GM12878 (cell line): Measurements from ENCODE around the gene BMERB1. TPM values are rescaled to one million over a fixed set of nuclear protein-coding genes. Genes with fewer than 3 reads are reported as not detected.

Experiments
- ATAC-seq: fragments of 200-7000 bp; cut with Tn5 transposase; 3 replicates; pipeline ENCODE4 v1.9.1; 2020; ENCODE audit warnings: mild to moderate bottlenecking, moderate library complexity
- BruUV-seq: library from RNA; stranded (reverse); fragments of 400-500 nt; replicated peaks from 2 replicates; lab custom pipeline; 2021; lab: Mats Ljungman, UMichigan
- CTCF ChIA-PET: fragments of 300-600 bp; sonication (Branson Sonifier 250); formaldehyde crosslinking; extraction: SDS; loops from one replicate; lab custom pipeline; 2021; ENCODE audit warnings: inconsistent platforms; lab: Yijun Ruan, JAX
- POLR2A ChIA-PET: fragments of 350-600 bp; formaldehyde crosslinking; extraction: SDS; loops from one replicate; lab custom pipeline; 2021; ENCODE audit warnings: inconsistent platforms; lab: Charles Lee
- RAD21 ChIA-PET: fragments of 300-600 bp; sonication (Branson Sonifier 250); formaldehyde crosslinking; loops from one replicate; lab custom pipeline; 2023; ENCODE audit warnings: antibody characterized with exemption; ENCODE audit not compliant: unreplicated experiment; lab: Charles Lee
- SMC1A ChIA-PET: fragments of 300-600 bp; sonication (Branson Sonifier 250); formaldehyde crosslinking; loops from one replicate; lab custom pipeline; 2023; ENCODE audit not compliant: unreplicated experiment, uncharacterized antibody; lab: Charles Lee
- DNase-seq: peaks from one replicate; pipeline ENCODE4 v3.0.0-alpha.2; 2011; ENCODE audit warnings: low read depth, low spot score
- FAIRE-seq: peaks from 3 replicates; lab custom pipeline; 2011; peaks lifted over from hg19 to GRCh38; lab: Jason Lieb, UNC
- H2AFZ ChIP-seq: 2 replicates; pipeline ENCODE4 v1.6.0; 2011; ENCODE audit warnings: low read depth, low read length, control low read depth; ENCODE audit not compliant: control insufficient read depth
- H3K27ac ChIP-seq: 2 replicates; pipeline ENCODE4 v1.5.1; 2011; ENCODE audit warnings: control low read depth; ENCODE audit not compliant: control insufficient read depth, insufficient read depth
- H3K27me3 ChIP-seq, 2 experiments: replicated peaks in 1 of 2; 2 replicates each; pipeline versions ENCODE4 v1.6.0 to v1.6.1; 2011; ENCODE audit warnings: low read length in 1 of 2; ENCODE audit not compliant: control insufficient read depth in 2 of 2, insufficient read depth in 2 of 2
- H3K36me3 ChIP-seq, 2 experiments: 2 replicates each; pipeline ENCODE4 v1.5.1; 2011; ENCODE audit warnings: low read length in 1 of 2; ENCODE audit not compliant: control insufficient read depth in 2 of 2, insufficient read depth in 2 of 2
- H3K4me1 ChIP-seq: 2 replicates; pipeline ENCODE4 v1.6.1; 2011; ENCODE audit warnings: mild to moderate bottlenecking, low read length, moderate library complexity, mixed read lengths; ENCODE audit not compliant: control insufficient read depth, insufficient read depth
- H3K4me2 ChIP-seq: 2 replicates; pipeline ENCODE4 v1.6.0; 2011; ENCODE audit warnings: control low read depth; ENCODE audit not compliant: control insufficient read depth, insufficient read depth
- H3K4me3 ChIP-seq: fragments of 200-600 bp; sonication (generic); 2 replicates; pipeline ENCODE4 v1.5.1; 2016
- H3K79me2 ChIP-seq: 2 replicates; pipeline ENCODE4 v1.6.0; 2011; ENCODE audit warnings: low read length; ENCODE audit not compliant: control insufficient read depth, insufficient read depth
- H3K9ac ChIP-seq: 2 replicates; pipeline ENCODE4 v1.8.0; 2011; ENCODE audit warnings: low read length, control low read depth, mixed read lengths; ENCODE audit not compliant: control insufficient read depth, insufficient read depth
- H3K9me3 ChIP-seq: replicated peaks from 3 replicates; pipeline ENCODE4 v1.5.1; 2011; ENCODE audit warnings: mild to moderate bottlenecking, low read length; ENCODE audit not compliant: control insufficient read depth, insufficient read depth
- H4K20me1 ChIP-seq: 2 replicates; pipeline ENCODE4 v1.6.0; 2011; ENCODE audit not compliant: control insufficient read depth, insufficient read depth
- ASH2L ChIP-seq: fragments of 300-600, 200-600 bp; sonication (generic); IDR thresholded peaks from 2 replicates; pipeline ENCODE4 v1.6.1; 2017; ENCODE audit warnings: low read depth, mild to moderate bottlenecking, borderline replicate concordance
- ATF7 ChIP-seq: fragments of 450-650 bp; IDR thresholded peaks from 2 replicates; pipeline ENCODE4 v1.6.1; 2016; ENCODE audit warnings: low read depth, mild to moderate bottlenecking
- CBX5 ChIP-seq: sonication (generic); IDR thresholded peaks from 2 replicates; pipeline ENCODE4 v1.6.1; 2016; ENCODE audit warnings: low read depth, moderate library complexity, mild to moderate bottlenecking, inconsistent platforms
- CHD2 ChIP-seq: IDR thresholded peaks from 2 replicates; pipeline ENCODE4 v1.6.1; 2011; ENCODE audit warnings: low read depth, low read length, improper control_type of control experiment, borderline replicate concordance
- HCFC1 ChIP-seq: fragments of 150-350 bp; IDR thresholded peaks from 2 replicates; pipeline ENCODE4 v1.6.1; 2014; ENCODE audit warnings: low read length
- JUND ChIP-seq: IDR thresholded peaks from 2 replicates; pipeline ENCODE4 v1.6.1; 2012; ENCODE audit warnings: low read depth, mild to moderate bottlenecking, low read length, improper control_type of control experiment, moderate library complexity
- MTA3 ChIP-seq: IDR thresholded peaks from 2 replicates; pipeline ENCODE4 v1.6.1; 2012; ENCODE audit warnings: low read length, inconsistent platforms, borderline replicate concordance
- NBN ChIP-seq: fragments of 450-650 bp; IDR thresholded peaks from 2 replicates; pipeline ENCODE4 v1.6.1; 2016
- NR2C1 ChIP-seq: fragments of 450-650 bp; IDR thresholded peaks from 2 replicates; pipeline ENCODE4 v1.6.1; 2017; ENCODE audit warnings: antibody characterized with exemption, mild to moderate bottlenecking, moderate library complexity
- POLR2AphosphoS5 ChIP-seq: IDR thresholded peaks from 2 replicates; pipeline ENCODE4 v1.6.1; 2011; ENCODE audit warnings: mild to moderate bottlenecking, low read length, inconsistent platforms
- RB1 ChIP-seq: fragments of 450-650 bp; formaldehyde crosslinking; IDR thresholded peaks from 2 replicates; pipeline ENCODE4 v1.6.1; 2017; ENCODE audit warnings: mild to moderate bottlenecking, borderline replicate concordance
- RCOR1 ChIP-seq: conservative IDR thresholded peaks from 2 replicates; pipeline ENCODE4 v1.6.1; 2012; ENCODE audit warnings: low read depth, low read length, improper control_type of control experiment
- TBL1XR1 ChIP-seq: IDR thresholded peaks from 2 replicates; pipeline ENCODE4 v1.6.1; 2012; ENCODE audit warnings: low read depth, low read length, improper control_type of control experiment
- ZNF24 ChIP-seq: fragments of 450-650 bp; IDR thresholded peaks from 2 replicates; pipeline ENCODE4 v1.6.1; 2017; ENCODE audit warnings: antibody characterized with exemption, mild to moderate bottlenecking
- WGBS: methylation state at CpG from one replicate; pipeline ENCODE4 v1.1.6; 2016; ENCODE audit warnings: low lambda C conversion rate; ENCODE audit not compliant: insufficient replicate concordance, insufficient coverage; ENCODE audit errors: missing lambda C conversion rate; 5-methylcytosine and 5-hydroxymethylcytosine counted together
- in situ Hi-C: fragments of 300-500 bp; cut with MboI; formaldehyde crosslinking; loops from 9 replicates; pipeline ENCODE4 v1.14.3; 2018; ENCODE audit warnings: mixed read lengths
- intact Hi-C: fragments of 100-400 bp; cut with micrococcal nuclease; formaldehyde crosslinking; loops from one replicate; pipeline ENCODE4 v1.14.2; 2022; ENCODE audit not compliant: unreplicated experiment
- polyA plus RNA-seq, 11 experiments: library from polyadenylated mRNA; depleted of rRNA in 4 of 11; unstranded in 6 of 11; stranded (reverse) in 5 of 11; fragments of >200 nt; fragmentation: Nextera tagmentation in 4 of 11; fragmentation: Illumina TruSeq in 1 of 11; extraction: Ambion mirVana in 4 of 11; extraction: Trizol in 1 of 11; gene quantifications; 1 replicate in 1 of 11; 2 replicates in 10 of 11; pipeline versions ENCODE4 v1.2.1 to v1.2.3, GENCODE V29; 2011 to 2016; ENCODE audit warnings: inconsistent platforms in 2 of 11, missing spikeins in 2 of 11, low read depth in 1 of 11
- total RNA-seq, 4 experiments: library from RNA; depleted of rRNA in 3 of 4; stranded (reverse); fragments of >200 nt in 3 of 4; fragmentation: Illumina TruSeq in 1 of 4; extraction: Trizol in 1 of 4; gene quantifications; 2 replicates each; pipeline versions ENCODE4 v1.2.1 to v1.2.3, GENCODE V29; 2013 to 2021

Gene BMERB1
- total and polyA plus RNA-seq, 10 of the 15 experiments (the other 5 are each of a cell fraction or from before 2014, with no cell fraction given), result 0.05 to 0.68 (median 0.34) TPM

GRCh38 chr16:15616012-15616411 lies 181.6 kb downstream of the BMERB1 start:
- H3K4me3 ChIP-seq, result no peak overlapping the region
- no peak overlapping the region for H3K9ac ChIP-seq
- in situ Hi-C loops (no loop called here), intact Hi-C loops (no loop called here)
- no peak overlapping the region for H2AFZ ChIP-seq
- H4K20me1 ChIP-seq, result no peaks in the 10 kb centered on the region
- no TSS peak for BruUV-seq
- no peak overlapping the region for H3K4me2 ChIP-seq
- no peak for FAIRE-seq
- WGBS, result 97% methylated on average over 4 of the region's 4 CpGs
- H3K27me3 ChIP-seq, result no peaks in the 10 kb centered on the region
- ChIA-PET RAD21 (no interaction called here), SMC1A (interaction anchor here (0.8 to 1.2 kb wide), 2 partner anchors 9 to 13 kb away, joined by 3 read pairs; no protein-coding TSS in a partner anchor), CTCF (interaction anchor here (1.5 kb wide), 1 partner anchor 88 kb away, joined by 4 read pairs; no protein-coding TSS in a partner anchor)
- no peaks in the 10 kb centered on the region for H3K79me2 ChIP-seq
- H3K9me3 ChIP-seq, result no peaks in the 10 kb centered on the region
- DNase-seq, result no peak
- TF ChIP-seq CHD2 (no peak), CBX5 (no peak), NR2C1 (no peak), ASH2L (no peak), RB1 (no peak), TBL1XR1 (no peak), RCOR1 (no peak), ATF7 (no peak), POLR2AphosphoS5 (no peak), JUND (no peak), HCFC1 (no peak), ZNF24 (no peak), MTA3 (no peak), NBN (no peak)
- TF ChIP-seq, all 136 proteins: peak for 0
- POLR2A ChIA-PET, result no interaction called here
- Histone ChIP-seq H3K27ac (no peak overlapping the region), H3K36me3 (peaks cover 4 to 33% of the 10 kb centered on the region in 2 experiments), H3K4me1 (no peaks in the 10 kb centered on the region)
- no peak for ATAC-seq
